Measurements from ENCODE around the gene DST. TPM values are rescaled to one million over a fixed set of nuclear protein-coding genes. Genes with fewer than 3 reads are reported as not detected.

The DST gene
- total RNA-seq, 1 experiment from 2014 or later: 144 TPM

DNA sequence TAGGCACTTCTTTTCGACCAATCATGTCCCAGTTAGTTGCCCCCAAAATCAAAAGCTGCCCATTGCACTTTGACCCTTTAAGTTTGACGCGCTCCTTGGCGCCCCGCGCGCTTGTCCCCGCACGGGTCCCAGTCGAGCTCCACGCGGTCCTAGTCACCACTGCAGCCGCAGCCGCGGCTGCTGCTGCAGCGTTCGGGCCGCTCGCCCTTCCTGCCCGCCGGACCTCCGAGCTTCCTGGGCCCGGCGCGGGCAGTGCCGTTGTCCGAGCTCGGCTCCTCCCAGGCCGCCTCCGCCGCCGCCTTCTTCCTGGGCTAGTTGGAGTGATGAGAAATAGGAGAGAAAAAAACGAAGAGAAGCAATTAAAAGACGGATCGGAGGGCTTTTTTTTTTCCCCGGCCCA lies 209.6 kb downstream of the DST start:
- no TSS peak for BruUV-seq (replicated peaks)

More for the DNA sequence above, 209.6 kb downstream of the DST start:
- Histone ChIP-seq H3K4me2 (ENCODE audit: low read length) (no peak overlapping the region), H3K36me3 (ENCODE audit: control insufficient read depth in 1 of 2, insufficient read depth in 2 of 2, low read length in 2 of 2) (no peaks in the 10 kb centered on the region), H3K9ac (ENCODE audit: low read length) (no peak overlapping the region), H3K4me1 (ENCODE audit: control insufficient read depth in 1 of 2, insufficient read depth in 2 of 2, low read length in 2 of 2) (no peaks in the 10 kb centered on the region), H3K9me2 (ENCODE audit: insufficient read depth) (no peaks in the 10 kb centered on the region), H4K20me1 (ENCODE audit: insufficient read depth) (no peaks in the 10 kb centered on the region), H3K4me3 (replicated peaks in 1 of 2; ENCODE audit: low read depth in 1 of 2, low read length in 2 of 2) (no peak overlapping the region), H3K9me3 (ENCODE audit: control insufficient read depth in 1 of 2, insufficient read depth in 1 of 2, low read depth in 1 of 2, low read length in 2 of 2) (no peaks in the 10 kb centered on the region), H3K79me2 (ENCODE audit: insufficient read depth, low read length) (no peaks in the 10 kb centered on the region), H2AFZ (ENCODE audit: low read depth, low read length, poor library complexity, severe bottlenecking) (no peak overlapping the region), H3K27ac (ENCODE audit: low read depth, low read length) (no peak overlapping the region), H3K27me3 (ENCODE audit: insufficient read depth, low read length) (no peaks in the 10 kb centered on the region)
- intact Hi-C loops (cut with micrococcal nuclease): no loop called here
- TF ChIP-seq JUND (IDR thresholded peaks at IDR 0.05): no peak
- TF ChIP-seq FOSL1 (IDR thresholded peaks at IDR 0.05; ENCODE audit: low read depth): no peak
- no peak for TF ChIP-seq SP1 (IDR thresholded peaks at IDR 0.05; ENCODE audit: low read depth)
- no peak for TF ChIP-seq MAX (IDR thresholded peaks at IDR 0.05)
- no peak for TF ChIP-seq EZH2phosphoT487 (IDR thresholded peaks at IDR 0.05; ENCODE audit: borderline replicate concordance)
- TF ChIP-seq POLR2AphosphoS5 (IDR thresholded peaks at IDR 0.05; ENCODE audit: low read depth, low read length): no peak
- TF ChIP-seq REST (IDR thresholded peaks at IDR 0.05; ENCODE audit: low read depth): no peak
- TF ChIP-seq ZFX (IDR thresholded peaks at IDR 0.05): no peak
- TF ChIP-seq CEBPB (IDR thresholded peaks at IDR 0.05; ENCODE audit: low read depth): no peak
- no peak for TF ChIP-seq EGR1 (IDR thresholded peaks at IDR 0.05; ENCODE audit: low read depth)
- TF ChIP-seq POLR2A (IDR thresholded peaks at IDR 0.05; ENCODE audit: borderline replicate concordance, extremely low read depth, insufficient read depth, insufficient read length): no peak
- TF ChIP-seq ATF3 (IDR thresholded peaks at IDR 0.05): no peak
- TF ChIP-seq RAD21 (IDR thresholded peaks at IDR 0.05; ENCODE audit: low read depth): no peak
- ChIA-PET POLR2A (no interaction called here), CTCF (no interaction called here), RAD21 (ENCODE audit: low non-redundant PET in 1 of 2, low total read pairs in 2 of 2, uncharacterized antibody in 2 of 2, unreplicated experiment in 2 of 2) (no interaction called here)
- DNase-seq (ENCODE audit: low read depth, low spot score) (no peak), ATAC-seq (no peak)
